Measurements from ENCODE around the gene MMP8.

DNA sequence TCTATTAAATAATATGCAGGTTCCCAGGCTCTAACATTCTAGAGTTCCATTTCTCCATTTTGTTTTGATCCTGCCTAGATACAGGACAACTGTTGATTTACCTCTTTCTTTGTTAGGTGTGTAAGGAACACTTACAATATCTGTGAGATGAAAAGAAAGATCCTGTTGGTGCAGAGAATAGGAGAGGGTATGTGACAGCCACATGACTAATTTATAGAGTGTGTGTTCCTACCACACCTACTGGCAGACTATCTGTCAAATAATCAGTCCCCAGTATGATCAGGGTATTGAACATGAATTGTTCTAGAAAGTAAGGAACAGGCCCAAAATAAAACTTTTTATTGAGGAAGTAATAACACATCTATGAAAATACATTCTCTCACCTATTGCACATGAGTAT is 45.4 kb upstream of the MMP8 start:
- no peak for TF ChIP-seq EP300 (IDR thresholded peaks at IDR 0.05)
- TF ChIP-seq, protein P1, sequence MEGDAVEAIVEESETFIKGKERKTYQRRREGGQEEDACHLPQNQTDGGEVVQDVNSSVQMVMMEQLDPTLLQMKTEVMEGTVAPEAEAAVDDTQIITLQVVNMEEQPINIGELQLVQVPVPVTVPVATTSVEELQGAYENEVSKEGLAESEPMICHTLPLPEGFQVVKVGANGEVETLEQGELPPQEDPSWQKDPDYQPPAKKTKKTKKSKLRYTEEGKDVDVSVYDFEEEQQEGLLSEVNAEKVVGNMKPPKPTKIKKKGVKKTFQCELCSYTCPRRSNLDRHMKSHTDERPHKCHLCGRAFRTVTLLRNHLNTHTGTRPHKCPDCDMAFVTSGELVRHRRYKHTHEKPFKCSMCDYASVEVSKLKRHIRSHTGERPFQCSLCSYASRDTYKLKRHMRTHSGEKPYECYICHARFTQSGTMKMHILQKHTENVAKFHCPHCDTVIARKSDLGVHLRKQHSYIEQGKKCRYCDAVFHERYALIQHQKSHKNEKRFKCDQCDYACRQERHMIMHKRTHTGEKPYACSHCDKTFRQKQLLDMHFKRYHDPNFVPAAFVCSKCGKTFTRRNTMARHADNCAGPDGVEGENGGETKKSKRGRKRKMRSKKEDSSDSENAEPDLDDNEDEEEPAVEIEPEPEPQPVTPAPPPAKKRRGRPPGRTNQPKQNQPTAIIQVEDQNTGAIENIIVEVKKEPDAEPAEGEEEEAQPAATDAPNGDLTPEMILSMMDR (IDR thresholded peaks at IDR 0.05) = no peak
- no peak for TF ChIP-seq POLR2AphosphoS5 (IDR thresholded peaks at IDR 0.05)
